Tibial artery (tissue), 4 donors: ENCODE data around the gene SLC7A14.

Experiments used
- DNase-seq, 2 donors: peaks; one replicate each; pipeline ENCODE4 v3.0.0-alpha.2; 2019
- H3K27ac ChIP-seq, 2 donors: fragments of 200-600 bp; sonication (generic) in 1 of 2; 1 replicate in 1 of 2; 2 replicates in 1 of 2; pipeline ENCODE4 v1.5.1; 2018 to 2019; ENCODE audit warnings: mild to moderate bottlenecking in 1 of 2
- H3K27me3 ChIP-seq, 2 donors: fragments of 200-600 bp; sonication (generic) in 1 of 2; one replicate each; pipeline versions ENCODE4 v1.5.1 to v1.6.0; 2016 to 2019
- H3K36me3 ChIP-seq, 3 donors: fragments of 200-600 bp; sonication (generic) in 2 of 3; one replicate each; pipeline ENCODE4 v1.5.1; 2016 to 2019; ENCODE audit warnings: mild to moderate bottlenecking in 2 of 3
- H3K4me1 ChIP-seq, 4 donors: fragments of 200-600 bp; sonication (generic) in 2 of 4; 1 replicate in 3 of 4; 2 replicates in 1 of 4; pipeline ENCODE4 v1.5.1; 2016 to 2019
- H3K4me3 ChIP-seq, 2 donors: fragments of 200-600 bp; sonication (generic) in 1 of 2; 1 replicate in 1 of 2; 2 replicates in 1 of 2; pipeline ENCODE4 v1.5.1; 2018 to 2019; ENCODE audit warnings: mild to moderate bottlenecking in 2 of 2
- H3K9me3 ChIP-seq, 3 donors: fragments of 200-600 bp; sonication (generic) in 1 of 3; one replicate each; pipeline ENCODE4 v1.5.1; 2016 to 2019
- CTCF ChIP-seq, 2 experiments: fragments of 200-600 bp in 1 of 2; fragments of 450-650 bp in 1 of 2; IDR thresholded peaks; one replicate each; pipeline ENCODE4 v1.5.1; 2017 to 2019; ENCODE audit warnings: antibody characterized with exemption in 2 of 2, mild to moderate bottlenecking in 1 of 2, moderate library complexity in 1 of 2
- intact Hi-C: fragments of 100-400 bp; cut with DNase I; formaldehyde crosslinking; loops from one replicate; pipeline ENCODE4 v1.15.0; 2023; ENCODE audit warnings: low total_unique reads

The SLC7A14 gene

DNA sequence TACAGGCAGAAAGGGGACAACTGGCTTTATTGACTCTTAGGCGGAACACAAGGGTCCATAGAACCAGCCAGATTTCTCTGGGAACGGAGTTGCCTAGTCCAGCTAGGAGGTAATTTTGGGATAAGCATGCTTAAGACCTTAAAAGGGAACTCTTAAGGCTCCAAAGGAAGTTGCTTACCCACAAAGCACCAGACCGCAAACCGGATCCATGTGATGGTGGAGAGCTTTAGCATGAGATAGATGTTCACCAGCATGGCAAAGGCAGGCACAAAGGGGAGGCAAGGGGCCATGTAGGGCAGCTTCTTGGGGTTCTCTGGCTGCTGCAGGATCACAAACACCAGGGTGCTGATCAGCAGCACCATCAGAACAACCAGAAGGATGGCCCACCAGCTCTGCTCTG, 105.8 kb downstream of the SLC7A14 start:
- Histone ChIP-seq H3K4me3 (no peak overlapping the region), H3K27ac (no peak overlapping the region), H3K27me3 (no peaks in the 10 kb centered on the region), H3K36me3 (no peaks in the 10 kb centered on the region), H3K4me1 (no peaks in the 10 kb centered on the region), H3K9me3 (no peaks in the 10 kb centered on the region)
- DNase-seq = no peak
- intact Hi-C loops = no loop called here
- no peak for TF ChIP-seq CTCF (IDR thresholded peaks at IDR 0.05)

DNA sequence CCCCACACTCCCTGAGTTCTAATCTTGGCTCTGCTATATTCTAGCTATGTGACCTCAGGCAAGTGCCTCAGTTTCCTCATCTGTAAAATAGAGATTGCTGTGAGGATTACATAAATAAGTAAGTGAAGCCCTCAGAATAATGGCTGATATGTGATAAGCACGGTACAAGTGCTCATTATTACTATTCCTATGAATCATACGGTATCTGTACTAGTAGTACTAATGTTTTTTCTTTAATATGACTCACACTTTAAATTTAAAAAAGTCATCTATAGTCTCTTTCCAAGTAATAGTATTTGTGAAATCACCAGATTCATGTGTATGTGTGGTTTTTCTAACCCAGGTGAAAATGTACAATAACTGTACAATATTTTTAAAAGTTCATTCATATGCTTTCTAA, 108.5 kb downstream of the SLC7A14 start:
- Histone ChIP-seq H3K27ac (no peak overlapping the region), H3K9me3 (no peaks in the 10 kb centered on the region), H3K36me3 (no peaks in the 10 kb centered on the region), H3K4me3 (no peak overlapping the region), H3K27me3 (peaks cover 0 to 4% of the 10 kb centered on the region in 2 donors), H3K4me1 (no peaks in the 10 kb centered on the region)
- no peak for TF ChIP-seq CTCF (IDR thresholded peaks at IDR 0.05)
- intact Hi-C loops = no loop called here
- DNase-seq = no peak

- DNase-seq = no peak
- Histone ChIP-seq H3K4me3 (no peak overlapping the region), H3K9me3 (no peaks in the 10 kb centered on the region), H3K27me3 (peaks cover 0 to 4% of the 10 kb centered on the region in 2 donors), H3K36me3 (no peaks in the 10 kb centered on the region), H3K27ac (no peak overlapping the region), H3K4me1 (no peaks in the 10 kb centered on the region)
- intact Hi-C loops = no loop called here
- TF ChIP-seq CTCF (IDR thresholded peaks at IDR 0.05) = no peak
These were observed 109.6 kb downstream of the SLC7A14 start for GRCh38 chr3:170476291-170476690.

DNA sequence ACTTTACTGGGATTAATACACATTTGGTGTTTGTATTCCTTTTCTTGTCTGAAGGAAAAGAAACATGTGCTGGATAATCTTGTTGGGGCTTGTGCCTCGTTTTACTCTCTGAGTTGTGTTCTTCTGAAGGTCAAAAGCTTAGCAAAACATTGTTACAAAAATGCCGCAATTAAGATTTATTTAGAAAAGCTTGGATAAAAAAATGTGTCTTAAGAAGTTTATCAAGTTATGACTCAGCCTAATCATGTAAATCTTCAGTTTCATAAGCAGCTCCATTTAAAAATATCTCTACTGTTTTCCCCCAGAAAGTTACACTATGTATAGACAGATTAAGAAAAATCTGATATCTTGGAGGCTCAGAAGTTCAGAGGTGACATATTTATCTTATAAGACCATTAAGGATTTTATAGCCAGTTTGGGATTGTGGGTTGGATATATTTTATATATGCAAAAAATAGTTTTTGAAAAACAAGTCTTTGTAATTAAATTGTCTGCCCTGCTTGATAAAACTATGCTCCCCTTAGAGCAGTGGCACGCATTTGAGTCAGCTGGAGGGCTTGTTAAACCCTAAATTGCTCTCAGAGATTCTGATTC, 110.7 kb downstream of the SLC7A14 start:
- no peak overlapping the region for H3K27ac ChIP-seq
- H3K4me1 ChIP-seq = no peaks in the 10 kb centered on the region
- no peak for DNase-seq
- H3K9me3 ChIP-seq = no peaks in the 10 kb centered on the region
- peaks cover 0 to 4% of the 10 kb centered on the region in 2 donors for H3K27me3 ChIP-seq
- no peaks in the 10 kb centered on the region for H3K36me3 ChIP-seq
- intact Hi-C loops = no loop called here
- TF ChIP-seq CTCF (IDR thresholded peaks at IDR 0.05) = no peak
- no peak overlapping the region for H3K4me3 ChIP-seq

DNA sequence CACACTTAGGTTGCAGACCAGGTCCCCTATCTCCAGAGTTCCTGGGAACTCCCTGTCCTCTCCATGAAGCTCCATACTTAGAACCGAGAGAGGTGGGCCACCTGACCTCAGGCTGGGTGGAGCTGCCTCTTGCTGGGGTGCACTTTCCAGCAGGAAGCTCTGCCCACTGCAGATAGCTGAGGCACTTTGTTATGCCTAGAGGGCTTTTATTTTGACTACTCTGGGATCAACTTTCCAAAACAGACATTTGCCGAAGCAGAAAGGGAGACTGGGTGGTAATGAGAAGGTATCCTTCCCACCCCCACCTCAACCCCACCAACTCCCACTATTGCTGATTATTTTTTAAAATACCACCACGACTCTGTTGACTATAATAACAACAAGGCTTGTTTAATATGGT, 112.5 kb downstream of the SLC7A14 start:
- Histone ChIP-seq H3K4me3 (no peak overlapping the region), H3K9me3 (no peaks in the 10 kb centered on the region), H3K27me3 (peaks cover 0 to 4% of the 10 kb centered on the region in 2 donors), H3K36me3 (no peaks in the 10 kb centered on the region), H3K4me1 (no peaks in the 10 kb centered on the region), H3K27ac (no peak overlapping the region)
- no peak for TF ChIP-seq CTCF (IDR thresholded peaks at IDR 0.05)
- no peak for DNase-seq
- intact Hi-C loops = no loop called here

- H3K27ac ChIP-seq = no peak overlapping the region
- DNase-seq = no peak
- H3K9me3 ChIP-seq = no peaks in the 10 kb centered on the region
- H3K27me3 ChIP-seq = peaks cover 0 to 4% of the 10 kb centered on the region in 2 donors
- no peak overlapping the region for H3K4me3 ChIP-seq
- intact Hi-C loops = no loop called here
- H3K36me3 ChIP-seq = no peaks in the 10 kb centered on the region
- no peak for TF ChIP-seq CTCF (IDR thresholded peaks at IDR 0.05)
- no peaks in the 10 kb centered on the region for H3K4me1 ChIP-seq
These were observed 114.7 kb downstream of the SLC7A14 start for GRCh38 chr3:170471149-170471548.
